ENCODE results near the gene TUBA4A. TPM values are rescaled to one million over a fixed set of nuclear protein-coding genes. Genes with fewer than 3 reads are reported as not detected.

TUBA4A gene
- total RNA-seq, 1 experiment from 2014 or later = 40.8 TPM

DNA sequence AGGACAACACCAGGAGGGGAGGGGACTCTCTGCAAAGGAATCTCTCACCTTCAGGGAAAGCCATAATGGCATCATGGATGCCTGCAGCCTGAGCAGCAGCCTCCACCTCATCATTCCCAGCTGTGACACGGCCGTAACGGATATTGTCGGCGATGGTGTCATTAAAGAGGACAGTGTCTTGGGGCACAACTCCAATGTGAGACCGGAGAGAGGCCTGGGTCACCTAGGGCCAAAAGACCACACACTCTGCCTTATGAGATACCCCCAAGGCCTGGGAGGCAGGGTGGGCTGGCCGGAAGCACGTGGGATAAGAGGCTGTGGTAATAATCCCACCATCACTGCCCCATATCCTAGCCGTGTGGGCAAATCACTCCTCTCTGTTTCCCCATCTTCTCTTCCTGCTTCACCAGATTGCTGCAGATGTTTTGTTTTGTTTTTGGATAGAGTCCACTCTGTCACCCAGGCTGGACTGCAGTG lies 42.8 kb downstream of the TUBA4A start:
- TF ChIP-seq ZNF671 (CRISPR knock-in tag; IDR thresholded peaks at IDR 0.05) (no peak), NR2C2 (CRISPR knock-in tag; IDR thresholded peaks at IDR 0.05) (no peak), GABPB1 (CRISPR knock-in tag; IDR thresholded peaks at IDR 0.05) (no peak), JAZF1 (CRISPR knock-in tag; IDR thresholded peaks at IDR 0.05) (no peak), ZBTB21 (CRISPR knock-in tag; IDR thresholded peaks at IDR 0.05; ENCODE audit: borderline replicate concordance) (no peak), NFYB (CRISPR knock-in tag; conservative IDR thresholded peaks at IDR 0.05; ENCODE audit: low read depth) (no peak), TEAD4 (CRISPR knock-in tag; IDR thresholded peaks at IDR 0.05) (no peak), ZNF317 (CRISPR knock-in tag; IDR thresholded peaks at IDR 0.05; ENCODE audit: borderline replicate concordance, low read depth) (no peak), E2F5 (CRISPR knock-in tag; IDR thresholded peaks at IDR 0.05) (no peak), SOX15 (CRISPR knock-in tag; IDR thresholded peaks at IDR 0.05) (no peak), TEAD1 (CRISPR knock-in tag; IDR thresholded peaks at IDR 0.05) (no peak), SP1 (CRISPR knock-in tag; conservative IDR thresholded peaks at IDR 0.05) (no peak), MAX (CRISPR knock-in tag; IDR thresholded peaks at IDR 0.05) (no peak), ELF4 (CRISPR knock-in tag; IDR thresholded peaks at IDR 0.05; ENCODE audit: low read depth) (no peak)
- TF ChIP-seq, protein P1, sequence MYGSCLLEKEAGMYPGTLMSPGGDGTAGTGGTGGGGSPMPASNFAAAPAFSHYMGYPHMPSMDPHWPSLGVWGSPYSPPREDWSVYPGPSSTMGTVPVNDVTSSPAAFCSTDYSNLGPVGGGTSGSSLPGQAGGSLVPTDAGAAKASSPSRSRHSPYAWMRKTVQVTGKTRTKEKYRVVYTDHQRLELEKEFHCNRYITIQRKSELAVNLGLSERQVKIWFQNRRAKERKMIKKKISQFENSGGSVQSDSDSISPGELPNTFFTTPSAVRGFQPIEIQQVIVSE (CRISPR knock-in tag; IDR thresholded peaks at IDR 0.05; ENCODE audit: borderline replicate concordance) = no peak
- TF ChIP-seq, protein P2, sequence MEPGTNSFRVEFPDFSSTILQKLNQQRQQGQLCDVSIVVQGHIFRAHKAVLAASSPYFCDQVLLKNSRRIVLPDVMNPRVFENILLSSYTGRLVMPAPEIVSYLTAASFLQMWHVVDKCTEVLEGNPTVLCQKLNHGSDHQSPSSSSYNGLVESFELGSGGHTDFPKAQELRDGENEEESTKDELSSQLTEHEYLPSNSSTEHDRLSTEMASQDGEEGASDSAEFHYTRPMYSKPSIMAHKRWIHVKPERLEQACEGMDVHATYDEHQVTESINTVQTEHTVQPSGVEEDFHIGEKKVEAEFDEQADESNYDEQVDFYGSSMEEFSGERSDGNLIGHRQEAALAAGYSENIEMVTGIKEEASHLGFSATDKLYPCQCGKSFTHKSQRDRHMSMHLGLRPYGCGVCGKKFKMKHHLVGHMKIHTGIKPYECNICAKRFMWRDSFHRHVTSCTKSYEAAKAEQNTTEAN (CRISPR knock-in tag; IDR thresholded peaks at IDR 0.05) = no peak
- TF ChIP-seq, protein P3, sequence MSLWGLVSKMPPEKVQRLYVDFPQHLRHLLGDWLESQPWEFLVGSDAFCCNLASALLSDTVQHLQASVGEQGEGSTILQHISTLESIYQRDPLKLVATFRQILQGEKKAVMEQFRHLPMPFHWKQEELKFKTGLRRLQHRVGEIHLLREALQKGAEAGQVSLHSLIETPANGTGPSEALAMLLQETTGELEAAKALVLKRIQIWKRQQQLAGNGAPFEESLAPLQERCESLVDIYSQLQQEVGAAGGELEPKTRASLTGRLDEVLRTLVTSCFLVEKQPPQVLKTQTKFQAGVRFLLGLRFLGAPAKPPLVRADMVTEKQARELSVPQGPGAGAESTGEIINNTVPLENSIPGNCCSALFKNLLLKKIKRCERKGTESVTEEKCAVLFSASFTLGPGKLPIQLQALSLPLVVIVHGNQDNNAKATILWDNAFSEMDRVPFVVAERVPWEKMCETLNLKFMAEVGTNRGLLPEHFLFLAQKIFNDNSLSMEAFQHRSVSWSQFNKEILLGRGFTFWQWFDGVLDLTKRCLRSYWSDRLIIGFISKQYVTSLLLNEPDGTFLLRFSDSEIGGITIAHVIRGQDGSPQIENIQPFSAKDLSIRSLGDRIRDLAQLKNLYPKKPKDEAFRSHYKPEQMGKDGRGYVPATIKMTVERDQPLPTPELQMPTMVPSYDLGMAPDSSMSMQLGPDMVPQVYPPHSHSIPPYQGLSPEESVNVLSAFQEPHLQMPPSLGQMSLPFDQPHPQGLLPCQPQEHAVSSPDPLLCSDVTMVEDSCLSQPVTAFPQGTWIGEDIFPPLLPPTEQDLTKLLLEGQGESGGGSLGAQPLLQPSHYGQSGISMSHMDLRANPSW (CRISPR knock-in tag; conservative IDR thresholded peaks at IDR 0.05; ENCODE audit: low read depth) = no peak
- TF ChIP-seq, protein P4, sequence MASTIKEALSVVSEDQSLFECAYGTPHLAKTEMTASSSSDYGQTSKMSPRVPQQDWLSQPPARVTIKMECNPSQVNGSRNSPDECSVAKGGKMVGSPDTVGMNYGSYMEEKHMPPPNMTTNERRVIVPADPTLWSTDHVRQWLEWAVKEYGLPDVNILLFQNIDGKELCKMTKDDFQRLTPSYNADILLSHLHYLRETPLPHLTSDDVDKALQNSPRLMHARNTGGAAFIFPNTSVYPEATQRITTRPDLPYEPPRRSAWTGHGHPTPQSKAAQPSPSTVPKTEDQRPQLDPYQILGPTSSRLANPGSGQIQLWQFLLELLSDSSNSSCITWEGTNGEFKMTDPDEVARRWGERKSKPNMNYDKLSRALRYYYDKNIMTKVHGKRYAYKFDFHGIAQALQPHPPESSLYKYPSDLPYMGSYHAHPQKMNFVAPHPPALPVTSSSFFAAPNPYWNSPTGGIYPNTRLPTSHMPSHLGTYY (CRISPR knock-in tag; IDR thresholded peaks at IDR 0.05) = no peak
- TF ChIP-seq, protein P5, sequence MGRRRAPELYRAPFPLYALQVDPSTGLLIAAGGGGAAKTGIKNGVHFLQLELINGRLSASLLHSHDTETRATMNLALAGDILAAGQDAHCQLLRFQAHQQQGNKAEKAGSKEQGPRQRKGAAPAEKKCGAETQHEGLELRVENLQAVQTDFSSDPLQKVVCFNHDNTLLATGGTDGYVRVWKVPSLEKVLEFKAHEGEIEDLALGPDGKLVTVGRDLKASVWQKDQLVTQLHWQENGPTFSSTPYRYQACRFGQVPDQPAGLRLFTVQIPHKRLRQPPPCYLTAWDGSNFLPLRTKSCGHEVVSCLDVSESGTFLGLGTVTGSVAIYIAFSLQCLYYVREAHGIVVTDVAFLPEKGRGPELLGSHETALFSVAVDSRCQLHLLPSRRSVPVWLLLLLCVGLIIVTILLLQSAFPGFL (CRISPR knock-in tag; IDR thresholded peaks at IDR 0.05; ENCODE audit: borderline replicate concordance) = no peak
- no peaks in the 10 kb centered on the region for H3K27me3 Mint-ChIP-seq (ENCODE audit: low read depth)
- no peak overlapping the region for H3K27ac Mint-ChIP-seq
- CTCF ChIA-PET = interaction anchor here (0.5 to 1.0 kb wide), 4 partner anchors 19 to 181 kb away, joined by 3 to 7 read pairs (median 4); partner anchors contain the start of gene CNPPD1
- no peaks in the 10 kb centered on the region for H3K9me3 Mint-ChIP-seq
- no peak for DNase-seq (ENCODE audit: low spot score)
- H3K4me3 Mint-ChIP-seq = no peak overlapping the region
- peaks cover 59% of the 10 kb centered on the region for H3K36me3 Mint-ChIP-seq
- ATAC-seq = no peak
- peaks cover 7% of the 10 kb centered on the region for H3K4me1 Mint-ChIP-seq
- POLR2A ChIA-PET = no interaction called here

All from WTC11 (cell line).